Renal cortex interstitium (tissue), 11 donors: Measurements from ENCODE around the gene SRSF6. TPM values are rescaled to one million over a fixed set of nuclear protein-coding genes. Genes with fewer than 3 reads are reported as not detected.
"Not testable (repeated sequence)": the region's sequence is repeated elsewhere in the genome, so short reads cannot be mapped to it uniquely, and the experiment has no call there.

Experiments
- DNase-seq, 11 donors: peaks; one replicate each; pipeline ENCODE4 v3.0.0-alpha.2; 2013; ENCODE audit warnings: low read depth in 9 of 11, low spot score in 4 of 11; ENCODE audit errors: extremely low read depth in 1 of 11
- polyA plus RNA-seq, 3 donors: library from polyadenylated mRNA; unstranded; fragments of 120-200 nt; gene quantifications; one replicate each; pipeline ENCODE4 v1.2.1, GENCODE V29; 2013; ENCODE audit not compliant: insufficient read length in 3 of 3

The SRSF6 gene
- polyA plus RNA-seq, 3 donors, result 328 to 393 (median 344) TPM

DNA sequence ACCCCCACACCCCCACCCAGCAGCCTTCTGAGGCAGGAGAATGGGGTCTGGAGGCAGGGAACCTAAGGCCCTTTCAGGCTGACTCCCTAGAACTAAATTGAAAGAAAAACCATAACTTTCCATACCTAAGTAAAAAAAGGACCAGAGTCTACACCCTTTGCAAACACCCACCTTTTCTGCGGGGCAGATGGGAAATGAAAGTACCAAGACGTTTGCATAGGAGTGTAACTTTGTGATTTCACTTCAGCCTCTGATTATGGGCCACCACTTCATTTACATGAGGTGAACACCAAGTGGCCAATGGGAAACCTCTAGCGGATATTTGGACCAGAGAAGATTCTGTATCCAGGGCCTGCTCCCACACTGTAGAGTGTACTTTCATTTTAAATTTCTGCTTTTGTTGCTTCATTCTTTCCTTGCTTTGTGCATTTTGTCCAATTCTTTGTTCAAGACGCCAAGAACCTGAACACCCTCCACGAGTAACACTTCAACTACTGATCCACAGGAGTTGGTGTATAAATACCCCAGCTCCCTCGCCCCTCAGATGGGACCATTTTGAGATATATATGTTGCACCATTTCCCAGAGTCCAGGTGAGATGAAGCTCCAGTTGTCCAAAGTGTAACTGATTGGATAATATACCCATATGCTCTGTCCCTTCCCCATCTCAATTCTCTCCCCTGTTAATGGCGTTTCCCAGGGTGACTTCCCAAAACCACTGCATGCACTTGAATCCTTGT is 18.9 kb upstream of the SRSF6 start:
- no peak for DNase-seq

DNA sequence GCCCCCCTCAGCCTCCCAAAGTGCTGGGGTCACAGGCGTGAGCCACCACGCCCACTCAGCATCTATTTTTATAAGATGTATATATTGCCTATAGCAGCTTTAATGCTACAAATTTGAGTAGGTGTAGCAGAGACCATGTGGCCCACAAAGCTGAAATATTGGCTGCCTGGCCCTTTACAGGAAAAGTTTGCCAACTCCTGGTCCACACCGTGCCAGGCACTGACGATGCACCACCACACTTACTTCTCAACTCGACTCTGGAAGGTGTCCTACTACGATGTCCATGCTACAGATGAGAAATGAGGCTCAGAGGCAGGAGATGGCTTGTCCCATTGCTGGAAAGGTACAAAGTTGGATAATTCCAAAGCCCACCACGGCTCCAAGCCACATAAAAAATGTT is 17.2 kb upstream of the SRSF6 start:
- DNase-seq, result no peak

DNA sequence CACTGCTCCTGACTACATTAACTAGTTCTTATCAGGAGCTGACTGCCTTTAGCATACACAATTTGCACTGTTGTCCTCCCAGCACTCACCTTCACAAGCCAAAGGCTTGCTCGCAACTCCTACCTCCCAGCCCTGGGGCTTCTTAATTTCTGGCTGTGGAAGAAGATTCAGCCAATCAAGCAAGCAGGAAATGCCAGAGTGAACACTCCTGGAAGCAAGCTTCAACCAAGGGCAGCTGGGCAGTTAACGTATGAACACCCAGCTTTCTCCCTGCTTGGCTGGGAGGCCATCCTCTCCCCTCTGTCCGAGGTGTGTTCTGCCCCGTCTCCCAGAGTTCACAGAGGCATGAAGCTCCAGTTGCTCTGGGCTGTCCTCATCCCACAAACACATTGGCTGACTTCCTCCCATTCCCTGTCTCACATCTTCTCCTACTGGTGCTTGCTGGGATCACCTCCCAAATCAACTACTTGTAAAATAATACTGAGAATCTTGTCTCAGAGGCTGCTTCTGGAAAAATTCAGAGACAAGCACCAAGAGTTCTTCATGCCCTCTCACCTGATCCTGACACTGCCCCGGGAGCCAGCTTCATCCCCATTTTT is 15.3 kb upstream of the SRSF6 start:
- DNase-seq, result no peak

DNA sequence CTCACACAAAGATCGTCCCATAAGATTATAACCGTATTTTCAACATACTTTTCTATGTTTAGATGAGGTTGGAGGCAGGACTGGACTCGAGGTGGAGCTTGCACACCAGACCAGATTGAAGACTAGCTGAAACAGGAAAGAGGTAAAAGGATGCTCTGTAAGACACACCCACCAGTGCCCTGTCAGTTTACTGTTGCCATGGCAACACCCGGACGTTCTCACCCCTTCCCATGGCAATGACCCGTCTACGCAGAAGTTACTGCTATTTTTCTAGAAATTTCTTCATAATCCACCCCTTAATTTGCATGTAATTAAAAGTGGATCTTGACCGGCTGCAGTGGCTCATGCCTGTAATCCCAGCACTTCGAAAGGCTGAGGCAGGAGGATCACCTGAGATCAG is 13.6 kb upstream of the SRSF6 start:
- DNase-seq, result no peak

DNA sequence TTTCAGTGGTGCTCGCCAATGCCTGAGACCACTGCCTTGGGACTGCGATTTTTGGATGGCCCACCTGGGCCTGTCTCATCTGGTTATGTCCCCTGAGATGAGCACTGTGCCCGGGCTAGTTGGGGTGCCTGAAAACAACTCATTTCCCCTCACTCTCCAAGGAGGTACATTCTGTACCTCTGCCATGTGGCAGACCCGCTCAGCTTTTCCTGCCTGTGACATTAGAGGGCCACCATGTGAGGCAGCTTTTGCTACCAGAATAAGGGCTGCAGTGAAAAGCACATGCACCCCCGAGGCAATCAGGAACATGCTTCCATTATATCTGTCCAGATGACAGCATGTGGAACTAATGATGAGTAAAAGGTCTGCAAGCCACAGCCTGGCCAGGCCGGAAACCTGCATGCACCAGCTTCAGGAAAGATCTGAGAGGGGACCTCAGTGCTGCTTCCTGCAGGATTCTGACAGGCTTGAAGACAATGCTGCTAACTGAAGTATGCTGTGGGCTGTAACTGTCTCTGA is 11.3 kb upstream of the SRSF6 start:
- no peak for DNase-seq

DNA sequence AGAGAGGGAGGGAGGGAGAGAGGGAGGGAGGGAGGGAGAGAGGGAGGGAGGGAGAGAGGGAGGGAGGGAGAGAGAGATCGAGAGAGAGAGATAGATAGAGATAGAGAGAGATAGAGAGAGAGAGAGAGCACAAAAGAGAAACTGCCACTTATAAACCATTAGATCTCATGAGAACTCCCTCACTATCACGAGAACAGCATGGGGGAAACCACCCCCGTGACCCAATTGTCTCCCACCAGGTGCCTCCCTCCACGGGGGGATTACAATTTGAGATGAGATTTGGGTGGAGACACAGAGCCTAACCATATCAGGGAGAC is 9.3 kb upstream of the SRSF6 start:
- not testable (repeated sequence) for DNase-seq

DNA sequence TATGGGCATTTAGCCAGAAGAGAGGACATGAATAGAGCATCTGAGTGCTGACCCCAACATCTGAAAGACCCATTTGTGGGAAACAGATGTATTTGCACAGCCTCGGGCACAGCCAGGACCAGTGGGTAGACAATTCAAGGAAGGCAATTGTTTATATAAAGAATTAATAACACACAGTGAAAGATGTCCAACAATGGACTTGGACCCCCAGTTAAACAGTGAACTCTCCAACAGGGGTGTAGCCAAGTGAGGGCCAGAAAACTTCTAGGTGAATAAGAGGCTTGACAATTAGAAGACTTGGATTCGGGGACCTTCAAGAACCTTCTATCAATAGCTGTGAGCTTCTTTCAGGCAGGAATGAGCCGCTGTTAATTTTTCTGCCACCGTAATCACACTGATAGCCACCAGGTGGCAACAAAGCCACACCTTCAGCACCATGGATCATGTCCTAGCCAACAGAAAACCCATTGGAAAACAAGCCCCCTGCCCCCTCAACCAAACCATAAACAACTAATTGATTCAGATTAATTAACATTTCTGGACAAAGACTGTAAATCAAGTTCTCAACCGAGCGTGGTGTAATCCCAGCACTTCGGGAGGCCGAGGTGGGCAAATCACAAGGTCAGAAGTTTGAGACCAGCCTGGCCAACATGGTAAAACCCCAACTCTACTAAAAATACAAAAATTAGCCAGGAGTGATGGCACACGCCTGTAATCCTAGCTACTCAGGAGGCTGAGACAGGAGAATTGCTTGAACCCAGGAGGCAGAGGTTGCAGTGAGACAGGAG is 8.8 kb upstream of the SRSF6 start:
- peak in 3 of 11 donors; percentile 30 to 38 (median 33) for DNase-seq

DNA sequence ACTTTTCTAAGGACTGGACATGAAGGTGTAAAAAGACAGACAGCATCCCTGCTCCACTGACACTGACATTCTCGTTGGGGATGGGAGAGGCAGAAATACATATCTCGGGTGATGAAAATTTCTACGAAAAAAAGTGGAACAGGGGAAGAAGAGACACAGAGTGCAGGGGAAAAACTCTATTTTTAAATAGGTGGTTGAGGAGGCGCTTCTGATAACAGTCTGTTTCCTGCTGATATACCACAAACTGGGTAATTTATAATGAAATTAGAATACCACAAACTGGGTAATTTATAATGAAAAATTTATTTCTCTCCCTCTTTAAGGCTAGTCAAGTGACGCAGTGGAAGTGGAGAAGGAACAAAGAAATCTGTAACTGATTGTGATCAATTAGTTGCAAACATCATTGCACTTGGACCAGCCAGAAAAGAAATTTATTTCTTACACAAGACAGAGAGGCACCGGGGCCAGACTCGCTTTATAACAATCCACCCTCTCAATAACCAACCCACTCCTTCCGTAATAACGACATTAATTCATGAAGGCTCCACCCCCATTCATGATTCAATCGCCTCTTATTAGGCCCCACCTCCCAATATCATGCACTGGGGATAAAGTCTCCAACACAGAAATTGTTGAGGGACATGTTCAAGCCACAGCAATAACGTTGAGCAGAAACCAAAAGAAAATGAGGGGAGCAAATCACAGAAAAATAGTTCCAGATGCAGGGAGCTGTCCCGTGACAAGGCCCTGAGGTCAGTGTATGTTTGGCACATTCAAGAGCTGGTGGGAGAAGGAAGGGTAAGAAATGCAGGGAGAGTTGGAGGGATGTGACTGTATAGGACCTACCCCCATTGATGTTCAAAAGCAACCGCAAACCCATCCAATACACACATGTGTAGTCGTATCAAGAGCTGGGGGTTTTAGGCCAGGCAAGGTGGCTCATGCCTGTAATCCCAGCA is 6.6 kb upstream of the SRSF6 start:
- DNase-seq, result no peak

DNA sequence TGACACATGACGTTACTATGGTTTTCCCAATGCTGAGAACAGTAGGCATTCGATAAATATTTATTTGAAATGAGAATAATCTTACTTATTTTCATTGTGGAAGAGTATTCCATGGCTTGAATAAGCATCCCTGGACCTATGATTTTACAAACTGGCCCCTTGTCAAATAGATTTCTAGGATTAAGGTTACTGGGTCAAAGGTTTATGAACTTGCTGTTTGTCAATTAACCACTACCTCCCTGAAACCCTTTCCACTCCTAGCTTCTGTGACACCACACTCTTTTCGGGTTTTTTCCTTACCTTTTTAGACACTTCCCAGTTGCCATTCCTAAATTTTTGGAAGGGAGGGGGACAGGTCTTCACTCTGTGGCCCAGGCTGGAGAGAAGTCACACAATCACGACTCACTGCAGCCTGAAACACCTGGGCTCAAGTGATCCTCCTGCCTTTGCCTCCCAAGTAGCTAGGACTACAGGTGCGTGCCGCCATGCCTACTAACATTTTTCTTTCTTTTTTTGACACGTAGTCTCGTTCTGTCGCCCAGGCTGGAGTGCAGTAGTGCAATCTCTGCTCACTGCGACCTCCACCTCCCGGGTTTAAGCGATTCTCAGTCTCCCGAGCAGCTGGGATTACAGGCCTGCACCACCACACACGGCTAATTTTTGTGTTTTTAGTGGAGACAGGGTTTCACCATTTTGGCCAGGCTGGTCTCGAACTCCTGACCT is 5.1 kb upstream of the SRSF6 start:
- no peak for DNase-seq

DNA sequence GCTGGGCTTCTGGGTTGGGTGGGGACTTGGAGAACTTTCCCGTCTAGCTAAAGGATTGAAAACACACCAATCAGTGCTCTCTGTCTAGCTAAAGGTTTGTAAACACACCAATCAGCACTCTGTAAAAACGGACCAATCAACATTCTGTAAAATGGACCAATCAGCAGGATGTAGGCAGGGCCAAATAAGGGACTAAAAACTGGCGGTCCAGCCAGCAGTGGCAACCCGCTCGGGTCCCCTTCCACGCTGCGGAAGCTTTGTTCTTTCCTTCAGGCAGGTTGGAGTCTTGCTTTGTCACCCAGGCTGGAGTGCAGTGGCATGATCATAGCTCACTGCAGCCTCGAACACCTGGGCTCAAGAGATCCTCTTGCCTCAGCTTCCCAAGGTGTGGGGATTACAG is 1.4 kb upstream of the SRSF6 start:
- DNase-seq, result not testable (repeated sequence)

DNA sequence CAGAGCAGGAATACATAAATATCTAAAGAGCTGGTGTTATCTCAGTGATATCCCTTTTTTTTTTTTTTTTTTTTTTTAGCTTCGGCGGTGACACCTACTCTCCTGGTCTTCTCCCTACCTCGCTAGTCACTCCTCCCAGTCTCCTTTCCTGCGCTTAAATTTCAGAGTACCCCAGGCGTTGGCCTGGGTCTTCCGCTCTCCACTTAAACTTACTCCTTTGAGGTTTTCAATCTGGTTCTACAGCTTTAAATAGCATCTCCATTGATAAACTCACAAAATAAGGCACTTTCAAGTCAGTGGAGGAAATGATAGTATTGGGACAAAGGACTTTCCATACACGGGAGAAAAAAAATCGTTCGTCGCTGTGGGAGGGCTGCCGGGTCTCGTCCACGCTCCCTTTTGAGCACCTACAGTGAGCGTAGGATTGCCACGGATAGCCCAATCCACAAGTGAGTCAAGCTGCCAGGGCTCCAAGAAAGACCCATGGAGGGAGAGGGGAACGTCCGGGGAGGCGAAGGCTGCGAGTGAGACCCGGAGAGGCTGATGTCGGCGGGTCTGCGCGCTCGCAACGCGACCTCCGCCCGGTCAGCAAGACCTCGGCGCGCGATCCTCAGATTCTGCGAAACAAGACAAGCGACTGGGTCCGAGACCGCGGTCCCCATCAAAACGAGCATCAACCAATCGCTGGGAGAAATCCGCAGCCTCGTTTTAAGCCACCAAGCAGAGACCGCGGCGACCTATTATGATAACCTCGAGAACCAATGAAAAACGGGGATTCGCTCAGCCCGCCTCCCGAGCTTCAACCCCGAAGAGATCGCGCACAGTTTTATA is 672 bp upstream of the SRSF6 start:
- DNase-seq, result peak in 10 of 11 donors; percentile 86 to 96 (median 92)

DNA sequence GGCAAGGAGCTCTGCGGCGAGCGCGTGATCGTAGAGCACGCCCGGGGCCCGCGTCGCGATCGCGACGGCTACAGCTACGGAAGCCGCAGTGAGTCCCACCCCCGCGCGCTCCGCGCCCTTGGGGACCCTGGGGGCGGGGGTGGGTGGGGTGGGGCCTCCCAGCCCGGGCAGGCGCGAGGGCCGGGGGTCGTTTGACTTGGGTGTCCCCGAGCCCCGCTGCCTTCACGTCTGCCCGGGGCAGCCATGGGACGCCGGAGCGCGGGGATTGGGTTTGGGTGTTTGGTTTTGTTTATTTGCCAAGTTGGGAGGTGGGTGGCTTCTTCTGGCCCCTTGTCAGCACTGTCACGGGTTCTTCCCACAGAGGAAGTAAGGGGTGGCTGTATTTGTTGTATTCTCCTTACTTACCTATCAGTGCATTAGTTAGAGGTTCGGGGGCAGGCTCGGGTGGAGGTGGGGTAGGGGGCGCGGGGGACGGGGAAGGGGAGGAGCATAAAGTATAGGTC is 777 bp downstream of the SRSF6 start:
- no peak for DNase-seq

DNA sequence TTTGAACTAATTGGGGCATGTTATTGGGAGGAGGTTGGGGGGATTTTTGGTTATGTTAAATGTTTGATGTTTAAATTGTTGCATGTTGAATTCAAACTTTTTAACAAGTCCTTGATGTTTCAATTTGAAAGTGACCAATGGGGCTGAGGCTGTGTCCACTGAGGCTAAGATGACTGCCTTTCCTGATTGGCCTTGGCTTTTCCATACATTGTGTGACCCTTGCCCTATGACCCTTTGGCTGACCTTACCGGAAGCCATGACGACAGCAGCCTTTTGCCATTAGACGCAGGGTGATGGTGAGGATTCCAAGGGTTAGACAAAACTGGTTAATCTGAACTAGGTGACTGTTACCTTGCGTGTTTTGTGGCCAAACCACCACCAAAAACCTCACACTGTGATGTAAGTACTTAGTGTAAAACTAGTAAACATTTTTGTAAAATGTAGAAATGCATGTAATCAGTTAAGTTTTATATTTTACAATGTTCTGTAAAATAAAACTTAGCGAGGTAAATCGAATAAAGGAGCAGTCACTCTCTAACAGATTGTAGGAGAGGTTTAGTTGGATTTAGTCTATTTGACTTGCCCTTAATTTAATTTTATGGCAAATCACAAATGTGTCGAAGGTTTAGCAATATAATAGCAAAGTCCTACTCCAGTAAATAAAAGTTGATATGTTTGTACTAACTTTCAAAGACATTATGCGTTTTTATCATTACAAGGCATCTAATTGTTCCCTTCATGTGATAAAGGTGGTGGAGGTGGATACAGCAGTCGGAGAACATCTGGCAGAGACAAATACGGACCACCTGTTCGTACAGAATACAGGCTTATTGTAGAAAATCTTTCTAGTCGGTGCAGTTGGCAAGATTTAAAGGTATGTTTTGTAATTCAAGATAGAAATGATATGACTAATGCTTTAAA is 1.6 kb downstream of the SRSF6 start:
- DNase-seq, result peak in 2 of 11 donors; percentile 17 to 18

DNA sequence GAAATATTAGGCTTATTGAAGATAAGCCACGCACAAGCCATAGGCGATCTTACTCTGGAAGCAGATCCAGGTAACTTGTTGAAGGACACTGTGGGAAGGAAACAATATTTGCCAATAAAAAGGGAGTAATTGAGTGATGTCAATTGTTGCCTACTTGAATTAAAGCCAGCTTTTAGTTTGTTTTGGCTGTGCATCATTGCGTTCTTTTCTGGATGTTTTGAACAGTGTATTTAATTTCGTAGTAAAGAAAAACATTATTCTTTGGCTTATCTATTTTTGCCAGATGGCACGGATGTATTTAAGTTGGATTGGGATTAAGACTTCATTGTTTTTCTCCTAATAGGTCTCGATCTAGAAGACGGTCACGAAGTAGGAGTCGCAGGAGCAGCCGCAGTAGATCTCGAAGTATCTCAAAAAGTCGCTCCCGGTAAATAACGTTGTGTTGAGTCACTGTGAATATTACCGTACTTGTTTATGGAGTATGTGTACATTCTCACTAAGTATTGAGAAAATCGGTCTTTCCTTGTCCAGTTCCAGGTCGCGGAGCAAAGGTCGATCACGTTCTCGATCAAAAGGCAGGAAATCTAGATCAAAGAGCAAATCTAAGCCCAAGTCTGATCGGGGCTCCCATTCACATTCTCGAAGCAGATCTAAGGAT is 2.6 kb downstream of the SRSF6 start:
- DNase-seq, result no peak

DNA sequence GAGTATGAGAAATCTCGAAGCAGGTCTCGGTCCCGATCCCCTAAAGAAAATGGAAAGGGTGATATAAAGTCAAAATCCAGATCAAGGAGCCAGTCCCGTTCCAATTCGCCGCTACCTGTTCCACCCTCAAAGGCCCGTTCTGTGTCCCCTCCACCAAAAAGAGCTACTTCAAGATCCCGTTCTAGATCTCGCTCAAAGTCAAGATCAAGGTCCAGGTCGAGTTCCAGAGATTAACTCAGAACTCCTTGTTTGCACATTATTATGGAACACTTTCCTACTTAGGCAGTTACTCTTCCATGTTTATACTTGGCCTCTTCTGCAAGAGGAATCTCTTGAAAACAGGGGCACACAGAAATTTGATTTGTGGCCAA is 3.1 kb downstream of the SRSF6 start:
- DNase-seq, result no peak
